Measurements from ENCODE around the gene AGAP5. TPM values are rescaled to one million over a fixed set of nuclear protein-coding genes. Genes with fewer than 3 reads are reported as not detected.

AGAP5 gene
- total and polyA plus RNA-seq, 9 of the 15 experiments (the other 6 are each of a cell fraction or from before 2014, with no cell fraction given) = 0.32 to 7.5 (median 5.3) TPM

DNA sequence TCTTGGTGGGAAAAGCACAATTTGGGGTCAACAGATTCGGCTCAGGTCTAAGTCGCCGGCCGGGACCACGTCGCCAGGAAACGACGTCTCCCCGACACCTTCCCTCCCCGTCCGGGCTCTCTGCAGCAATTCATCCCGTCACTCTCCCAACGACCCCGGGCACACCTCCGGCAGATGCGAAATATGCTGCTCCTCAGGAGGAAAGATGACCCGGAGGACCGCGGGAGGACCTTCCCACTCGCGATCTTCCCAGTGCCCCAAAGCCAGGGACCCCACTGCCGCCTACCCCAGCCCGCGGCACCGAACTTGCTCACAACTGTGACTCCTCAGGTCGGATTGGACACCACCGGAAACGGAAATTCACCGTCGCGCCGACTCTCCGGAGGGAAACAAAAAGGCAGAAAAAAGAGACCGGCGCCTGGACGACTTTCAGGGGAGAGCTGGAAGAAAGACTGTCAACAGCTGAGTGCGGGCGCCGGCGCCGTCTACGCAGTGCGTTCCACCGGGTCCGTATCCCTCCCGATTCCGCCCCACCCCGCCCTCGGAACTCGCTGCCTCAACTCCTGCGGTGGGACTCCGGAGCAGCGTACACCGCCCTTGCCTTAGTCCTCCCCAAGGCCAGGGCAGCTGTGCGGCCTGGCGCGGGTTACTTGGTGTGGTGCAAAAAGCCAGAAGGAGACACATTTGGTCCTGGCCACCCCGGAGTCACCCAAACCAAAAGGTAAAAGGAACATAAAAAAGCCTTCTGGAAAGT lies 32.4 kb upstream of the AGAP5 start (continued):
- TF ChIP-seq, protein P1, sequence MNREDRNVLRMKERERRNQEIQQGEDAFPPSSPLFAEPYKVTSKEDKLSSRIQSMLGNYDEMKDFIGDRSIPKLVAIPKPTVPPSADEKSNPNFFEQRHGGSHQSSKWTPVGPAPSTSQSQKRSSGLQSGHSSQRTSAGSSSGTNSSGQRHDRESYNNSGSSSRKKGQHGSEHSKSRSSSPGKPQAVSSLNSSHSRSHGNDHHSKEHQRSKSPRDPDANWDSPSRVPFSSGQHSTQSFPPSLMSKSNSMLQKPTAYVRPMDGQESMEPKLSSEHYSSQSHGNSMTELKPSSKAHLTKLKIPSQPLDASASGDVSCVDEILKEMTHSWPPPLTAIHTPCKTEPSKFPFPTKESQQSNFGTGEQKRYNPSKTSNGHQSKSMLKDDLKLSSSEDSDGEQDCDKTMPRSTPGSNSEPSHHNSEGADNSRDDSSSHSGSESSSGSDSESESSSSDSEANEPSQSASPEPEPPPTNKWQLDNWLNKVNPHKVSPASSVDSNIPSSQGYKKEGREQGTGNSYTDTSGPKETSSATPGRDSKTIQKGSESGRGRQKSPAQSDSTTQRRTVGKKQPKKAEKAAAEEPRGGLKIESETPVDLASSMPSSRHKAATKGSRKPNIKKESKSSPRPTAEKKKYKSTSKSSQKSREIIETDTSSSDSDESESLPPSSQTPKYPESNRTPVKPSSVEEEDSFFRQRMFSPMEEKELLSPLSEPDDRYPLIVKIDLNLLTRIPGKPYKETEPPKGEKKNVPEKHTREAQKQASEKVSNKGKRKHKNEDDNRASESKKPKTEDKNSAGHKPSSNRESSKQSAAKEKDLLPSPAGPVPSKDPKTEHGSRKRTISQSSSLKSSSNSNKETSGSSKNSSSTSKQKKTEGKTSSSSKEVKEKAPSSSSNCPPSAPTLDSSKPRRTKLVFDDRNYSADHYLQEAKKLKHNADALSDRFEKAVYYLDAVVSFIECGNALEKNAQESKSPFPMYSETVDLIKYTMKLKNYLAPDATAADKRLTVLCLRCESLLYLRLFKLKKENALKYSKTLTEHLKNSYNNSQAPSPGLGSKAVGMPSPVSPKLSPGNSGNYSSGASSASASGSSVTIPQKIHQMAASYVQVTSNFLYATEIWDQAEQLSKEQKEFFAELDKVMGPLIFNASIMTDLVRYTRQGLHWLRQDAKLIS (CRISPR knock-in tag; IDR thresholded peaks at IDR 0.05) = peak; percentile 70; the same call in 1 of the 2 replicates
- TF ChIP-seq, protein P2, sequence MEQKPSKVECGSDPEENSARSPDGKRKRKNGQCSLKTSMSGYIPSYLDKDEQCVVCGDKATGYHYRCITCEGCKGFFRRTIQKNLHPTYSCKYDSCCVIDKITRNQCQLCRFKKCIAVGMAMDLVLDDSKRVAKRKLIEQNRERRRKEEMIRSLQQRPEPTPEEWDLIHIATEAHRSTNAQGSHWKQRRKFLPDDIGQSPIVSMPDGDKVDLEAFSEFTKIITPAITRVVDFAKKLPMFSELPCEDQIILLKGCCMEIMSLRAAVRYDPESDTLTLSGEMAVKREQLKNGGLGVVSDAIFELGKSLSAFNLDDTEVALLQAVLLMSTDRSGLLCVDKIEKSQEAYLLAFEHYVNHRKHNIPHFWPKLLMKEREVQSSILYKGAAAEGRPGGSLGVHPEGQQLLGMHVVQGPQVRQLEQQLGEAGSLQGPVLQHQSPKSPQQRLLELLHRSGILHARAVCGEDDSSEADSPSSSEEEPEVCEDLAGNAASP (IDR thresholded peaks at IDR 0.05) = no peak
- TF ChIP-seq, protein P3, sequence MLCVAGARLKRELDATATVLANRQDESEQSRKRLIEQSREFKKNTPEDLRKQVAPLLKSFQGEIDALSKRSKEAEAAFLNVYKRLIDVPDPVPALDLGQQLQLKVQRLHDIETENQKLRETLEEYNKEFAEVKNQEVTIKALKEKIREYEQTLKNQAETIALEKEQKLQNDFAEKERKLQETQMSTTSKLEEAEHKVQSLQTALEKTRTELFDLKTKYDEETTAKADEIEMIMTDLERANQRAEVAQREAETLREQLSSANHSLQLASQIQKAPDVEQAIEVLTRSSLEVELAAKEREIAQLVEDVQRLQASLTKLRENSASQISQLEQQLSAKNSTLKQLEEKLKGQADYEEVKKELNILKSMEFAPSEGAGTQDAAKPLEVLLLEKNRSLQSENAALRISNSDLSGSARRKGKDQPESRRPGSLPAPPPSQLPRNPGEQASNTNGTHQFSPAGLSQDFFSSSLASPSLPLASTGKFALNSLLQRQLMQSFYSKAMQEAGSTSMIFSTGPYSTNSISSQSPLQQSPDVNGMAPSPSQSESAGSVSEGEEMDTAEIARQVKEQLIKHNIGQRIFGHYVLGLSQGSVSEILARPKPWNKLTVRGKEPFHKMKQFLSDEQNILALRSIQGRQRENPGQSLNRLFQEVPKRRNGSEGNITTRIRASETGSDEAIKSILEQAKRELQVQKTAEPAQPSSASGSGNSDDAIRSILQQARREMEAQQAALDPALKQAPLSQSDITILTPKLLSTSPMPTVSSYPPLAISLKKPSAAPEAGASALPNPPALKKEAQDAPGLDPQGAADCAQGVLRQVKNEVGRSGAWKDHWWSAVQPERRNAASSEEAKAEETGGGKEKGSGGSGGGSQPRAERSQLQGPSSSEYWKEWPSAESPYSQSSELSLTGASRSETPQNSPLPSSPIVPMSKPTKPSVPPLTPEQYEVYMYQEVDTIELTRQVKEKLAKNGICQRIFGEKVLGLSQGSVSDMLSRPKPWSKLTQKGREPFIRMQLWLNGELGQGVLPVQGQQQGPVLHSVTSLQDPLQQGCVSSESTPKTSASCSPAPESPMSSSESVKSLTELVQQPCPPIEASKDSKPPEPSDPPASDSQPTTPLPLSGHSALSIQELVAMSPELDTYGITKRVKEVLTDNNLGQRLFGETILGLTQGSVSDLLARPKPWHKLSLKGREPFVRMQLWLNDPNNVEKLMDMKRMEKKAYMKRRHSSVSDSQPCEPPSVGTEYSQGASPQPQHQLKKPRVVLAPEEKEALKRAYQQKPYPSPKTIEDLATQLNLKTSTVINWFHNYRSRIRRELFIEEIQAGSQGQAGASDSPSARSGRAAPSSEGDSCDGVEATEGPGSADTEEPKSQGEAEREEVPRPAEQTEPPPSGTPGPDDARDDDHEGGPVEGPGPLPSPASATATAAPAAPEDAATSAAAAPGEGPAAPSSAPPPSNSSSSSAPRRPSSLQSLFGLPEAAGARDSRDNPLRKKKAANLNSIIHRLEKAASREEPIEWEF (CRISPR knock-in tag; IDR thresholded peaks at IDR 0.05) = no peak
- no peak for TF ChIP-seq GABPB2 (CRISPR knock-in tag; conservative IDR thresholded peaks at IDR 0.05)
- peak; percentile 66; the same call in 1 of the 2 replicates for TF ChIP-seq JUND (IDR thresholded peaks at IDR 0.05; ENCODE audit: borderline replicate concordance, low read depth, low read length)
- TF ChIP-seq JUND (tag; IDR thresholded peaks at IDR 0.05; ENCODE audit: borderline replicate concordance, low read depth, low read length) = no peak; the same call in 2 of the 3 replicates
- TF ChIP-seq, protein P4, sequence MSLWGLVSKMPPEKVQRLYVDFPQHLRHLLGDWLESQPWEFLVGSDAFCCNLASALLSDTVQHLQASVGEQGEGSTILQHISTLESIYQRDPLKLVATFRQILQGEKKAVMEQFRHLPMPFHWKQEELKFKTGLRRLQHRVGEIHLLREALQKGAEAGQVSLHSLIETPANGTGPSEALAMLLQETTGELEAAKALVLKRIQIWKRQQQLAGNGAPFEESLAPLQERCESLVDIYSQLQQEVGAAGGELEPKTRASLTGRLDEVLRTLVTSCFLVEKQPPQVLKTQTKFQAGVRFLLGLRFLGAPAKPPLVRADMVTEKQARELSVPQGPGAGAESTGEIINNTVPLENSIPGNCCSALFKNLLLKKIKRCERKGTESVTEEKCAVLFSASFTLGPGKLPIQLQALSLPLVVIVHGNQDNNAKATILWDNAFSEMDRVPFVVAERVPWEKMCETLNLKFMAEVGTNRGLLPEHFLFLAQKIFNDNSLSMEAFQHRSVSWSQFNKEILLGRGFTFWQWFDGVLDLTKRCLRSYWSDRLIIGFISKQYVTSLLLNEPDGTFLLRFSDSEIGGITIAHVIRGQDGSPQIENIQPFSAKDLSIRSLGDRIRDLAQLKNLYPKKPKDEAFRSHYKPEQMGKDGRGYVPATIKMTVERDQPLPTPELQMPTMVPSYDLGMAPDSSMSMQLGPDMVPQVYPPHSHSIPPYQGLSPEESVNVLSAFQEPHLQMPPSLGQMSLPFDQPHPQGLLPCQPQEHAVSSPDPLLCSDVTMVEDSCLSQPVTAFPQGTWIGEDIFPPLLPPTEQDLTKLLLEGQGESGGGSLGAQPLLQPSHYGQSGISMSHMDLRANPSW (CRISPR knock-in tag; IDR thresholded peaks at IDR 0.05) = peak; percentile 89
- TF ChIP-seq DIDO1 (tag; IDR thresholded peaks at IDR 0.05; ENCODE audit: low read depth) = peak; percentile 97
- TF ChIP-seq KLF16 (IDR thresholded peaks at IDR 0.05) = no peak
